Cortex of kidney (tissue), 1 donor: Measurements from ENCODE around the gene RPRD1B.

Experiments used
- DNase-seq: peaks from one replicate; lab custom pipeline; 2025; lab: John Stamatoyannopoulos, UW

RPRD1B gene

DNA sequence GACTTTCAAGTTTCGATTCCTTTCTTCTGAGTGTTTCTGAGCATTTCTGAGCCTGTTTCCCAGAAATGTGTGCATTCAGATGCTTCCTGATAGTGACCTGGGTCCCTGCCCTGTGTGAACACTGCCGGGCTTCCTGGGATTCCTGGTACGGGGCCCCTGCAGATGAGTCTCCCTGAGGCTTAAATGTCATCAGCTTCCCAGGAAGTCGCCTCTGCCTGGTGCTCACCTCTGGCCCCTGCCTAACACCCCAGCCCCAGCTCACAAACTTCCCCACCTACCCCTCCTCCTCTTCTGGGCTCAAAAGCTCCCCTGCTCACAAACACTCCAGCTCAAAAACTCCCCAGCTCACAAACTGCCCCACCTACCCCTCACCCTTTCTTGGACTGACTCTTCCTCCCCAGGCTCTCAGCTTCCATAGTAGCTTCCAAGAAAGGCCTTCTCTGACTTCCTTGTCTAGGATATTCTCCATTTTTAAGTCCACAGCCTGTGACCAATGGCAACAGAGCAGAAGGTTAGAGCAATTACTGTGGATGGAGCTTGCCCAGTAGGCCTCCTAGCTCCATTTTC is 89.6 kb downstream of the RPRD1B start:
- DNase-seq = no peak

DNA sequence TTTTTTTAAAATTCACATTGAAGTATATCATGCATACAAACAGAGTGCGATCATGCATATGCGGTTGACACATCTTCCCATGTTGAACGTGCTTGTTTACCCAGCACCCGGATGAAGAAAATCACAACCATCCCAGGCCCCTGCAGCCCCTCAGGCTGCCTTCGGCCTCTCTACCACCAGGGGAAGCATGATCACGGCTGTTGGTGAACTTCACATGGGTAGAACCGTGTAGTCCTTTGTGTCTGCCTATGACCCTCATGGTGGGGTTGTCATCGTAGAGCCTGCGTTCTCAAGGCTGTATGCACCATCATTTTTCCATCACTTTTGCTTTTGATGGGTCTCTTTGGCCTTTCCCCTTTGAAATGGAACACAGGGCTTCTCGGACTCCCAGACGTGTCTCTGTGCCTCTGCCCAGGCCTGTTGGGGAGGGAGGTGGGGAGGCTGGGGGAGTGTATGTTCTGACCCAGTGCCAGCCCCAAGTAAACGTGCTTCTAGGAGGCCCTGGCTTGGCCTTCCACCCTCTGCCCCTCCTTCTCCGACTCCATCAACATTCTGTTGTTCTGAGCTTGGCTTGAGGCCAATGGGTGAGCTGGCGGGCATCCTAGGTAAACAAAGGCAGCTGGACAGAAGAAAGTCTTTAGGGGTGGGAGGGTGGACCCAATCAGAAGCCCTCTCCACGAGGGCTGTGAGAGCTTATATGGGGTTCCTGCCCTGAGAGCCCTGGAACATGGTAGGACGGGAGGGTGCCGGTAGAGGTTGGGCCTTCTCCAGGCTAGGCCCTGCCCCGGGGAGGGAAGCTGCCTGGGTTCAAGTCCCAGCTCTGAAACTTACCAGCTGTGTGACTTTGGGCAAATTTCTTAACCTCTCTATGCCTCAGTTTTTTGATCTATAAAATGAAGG is 91.9 kb downstream of the RPRD1B start:
- DNase-seq = no peak

DNA sequence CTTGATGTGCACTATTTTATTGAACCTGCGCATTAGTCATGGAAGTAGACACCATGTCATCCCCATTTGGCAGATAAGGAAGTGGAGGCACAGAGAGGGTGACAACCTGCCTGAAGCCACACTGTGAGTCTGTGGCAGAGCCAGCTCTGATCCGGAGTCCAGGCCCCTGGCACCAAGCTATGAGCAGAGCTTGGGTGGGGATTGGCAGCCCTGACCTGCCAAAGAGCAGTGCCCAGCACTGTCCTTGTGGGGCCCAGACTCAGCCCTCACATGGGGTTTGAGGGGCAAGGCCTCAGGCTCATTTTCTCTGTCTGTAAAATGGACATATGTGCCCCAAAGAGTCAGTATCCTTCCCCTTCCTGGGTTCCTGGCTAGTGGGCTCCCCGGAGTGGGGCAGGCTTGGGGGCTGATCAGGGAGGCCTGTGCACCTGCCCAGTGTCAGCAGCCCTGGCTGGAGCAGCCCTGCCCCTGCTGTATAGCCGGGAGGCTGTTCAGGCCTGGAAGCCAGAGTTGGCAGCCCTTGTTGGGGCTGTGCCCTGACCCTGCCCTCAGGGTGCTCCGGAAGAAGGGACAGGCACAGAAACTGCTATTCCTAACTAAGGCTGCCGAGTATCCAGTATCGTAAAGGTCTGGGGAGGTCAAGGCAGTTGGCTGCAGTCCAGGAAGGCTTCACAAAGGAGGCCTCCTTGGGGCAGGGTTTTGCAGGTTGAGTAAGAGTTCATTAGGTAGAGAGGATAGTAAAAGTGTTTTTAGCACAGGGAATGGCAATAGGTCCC is 92.8 kb downstream of the RPRD1B start:
- DNase-seq = no peak

DNA sequence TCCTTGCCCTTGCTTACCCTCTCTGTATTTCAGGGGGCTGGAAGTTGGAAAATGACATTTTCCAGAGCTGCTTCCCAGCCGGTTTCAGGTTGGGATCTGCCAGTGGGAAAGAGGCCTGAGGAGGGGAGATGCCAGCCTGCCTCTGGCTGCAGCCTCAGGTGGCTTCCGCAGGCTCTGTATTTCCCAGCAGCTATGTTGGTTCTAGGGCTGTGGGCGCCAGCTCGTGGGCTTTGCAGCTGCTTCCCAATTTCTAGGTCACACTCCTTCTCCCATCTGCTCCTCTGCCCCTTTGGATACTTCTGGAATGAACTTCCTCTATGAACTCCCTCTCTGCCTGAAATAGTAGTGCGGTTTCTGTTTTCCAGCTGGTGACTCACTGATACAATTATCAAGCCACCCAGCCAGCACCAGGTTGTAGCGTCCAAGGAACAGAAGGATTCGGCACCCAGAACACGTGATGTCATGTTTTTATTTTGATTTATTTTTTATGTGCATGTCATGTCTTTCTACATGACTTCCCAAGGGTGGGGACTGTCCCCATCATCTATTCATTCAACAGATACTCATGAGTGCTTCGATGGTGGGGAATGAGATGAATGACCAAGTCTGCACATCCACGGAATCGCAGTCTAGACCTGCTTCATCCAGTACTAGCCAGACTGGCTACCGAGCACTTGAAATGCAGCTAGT is 93.5 kb downstream of the RPRD1B start:
- no peak for DNase-seq

DNA sequence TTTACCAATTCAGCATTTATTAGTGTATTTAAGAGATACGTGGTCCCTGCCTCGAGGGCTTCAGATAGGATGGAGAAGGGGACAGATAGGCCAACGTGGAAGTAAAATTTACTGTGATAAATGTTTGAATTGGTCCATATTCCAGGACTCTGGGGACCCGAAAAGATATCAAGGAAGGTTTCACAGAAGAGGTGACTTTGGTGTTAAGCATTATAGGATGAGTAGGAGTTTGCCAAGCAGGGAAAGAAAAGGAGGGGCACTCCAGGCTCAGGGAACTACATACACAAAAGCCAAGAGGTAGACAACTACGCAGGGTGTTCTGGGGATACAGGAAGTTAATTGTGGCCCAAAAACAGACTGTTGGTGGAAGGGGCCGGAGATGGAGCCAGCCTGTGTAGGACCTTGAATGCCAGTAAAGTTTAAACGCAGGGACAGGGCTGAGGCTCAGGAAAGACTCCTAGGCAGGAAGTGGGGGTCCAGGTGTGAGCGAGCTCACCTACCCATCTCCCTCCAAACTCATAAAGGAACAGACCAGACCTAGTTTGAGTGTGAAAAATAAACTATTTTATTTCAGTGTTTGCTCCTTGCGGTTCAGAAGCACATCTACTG is 94.5 kb downstream of the RPRD1B start:
- DNase-seq = no peak

DNA sequence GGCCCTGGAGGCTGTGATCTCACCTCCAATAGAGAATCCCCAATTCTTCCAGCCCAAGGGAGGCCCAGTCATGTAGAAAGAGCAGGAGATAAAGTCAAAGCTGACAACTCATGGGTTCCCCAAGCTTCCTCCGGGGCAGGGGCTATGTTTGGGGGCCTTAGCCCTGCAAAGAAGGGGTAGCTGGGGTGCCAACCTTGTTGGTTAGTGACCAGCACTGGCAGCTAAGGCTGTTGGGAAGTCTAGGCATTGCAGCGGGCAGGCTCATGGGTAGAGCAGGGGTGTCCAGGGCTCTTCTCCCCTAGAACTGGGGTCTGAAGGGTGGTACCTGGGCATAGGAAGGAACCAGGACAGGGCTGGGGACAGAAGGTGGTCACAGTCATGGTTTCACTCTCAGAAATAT is 95.1 kb downstream of the RPRD1B start:
- no peak for DNase-seq

DNA sequence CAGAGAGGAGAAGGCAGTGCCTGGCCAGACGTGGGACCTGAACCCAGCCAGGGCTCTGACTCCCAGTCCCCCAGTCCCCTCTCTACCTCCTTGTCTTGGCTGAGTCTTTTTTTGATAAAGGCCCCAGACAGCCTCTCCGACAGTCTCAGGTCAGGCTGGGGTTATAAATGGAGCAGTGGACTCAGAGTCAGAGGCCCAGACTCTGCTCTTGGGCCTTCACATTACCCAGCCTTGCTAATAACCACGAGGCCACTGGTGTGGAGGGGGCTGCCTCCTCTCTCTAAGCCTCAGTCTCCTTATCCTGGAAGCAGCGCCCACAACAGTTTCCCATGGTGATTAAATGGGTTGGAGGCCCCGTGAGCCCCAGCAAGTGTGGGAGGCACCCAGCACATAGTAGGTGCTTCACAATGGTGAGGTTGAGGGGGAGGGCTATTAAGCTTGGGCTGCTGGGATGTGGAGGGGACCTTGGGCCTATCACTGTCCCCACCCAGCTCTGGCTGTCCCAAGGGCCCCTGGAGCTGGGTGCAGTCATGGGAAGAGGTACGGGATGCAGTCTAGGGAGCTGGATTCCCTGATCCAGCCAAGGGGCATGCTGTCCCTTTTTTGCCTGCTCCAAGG is 95.8 kb downstream of the RPRD1B start:
- DNase-seq = no peak

DNA sequence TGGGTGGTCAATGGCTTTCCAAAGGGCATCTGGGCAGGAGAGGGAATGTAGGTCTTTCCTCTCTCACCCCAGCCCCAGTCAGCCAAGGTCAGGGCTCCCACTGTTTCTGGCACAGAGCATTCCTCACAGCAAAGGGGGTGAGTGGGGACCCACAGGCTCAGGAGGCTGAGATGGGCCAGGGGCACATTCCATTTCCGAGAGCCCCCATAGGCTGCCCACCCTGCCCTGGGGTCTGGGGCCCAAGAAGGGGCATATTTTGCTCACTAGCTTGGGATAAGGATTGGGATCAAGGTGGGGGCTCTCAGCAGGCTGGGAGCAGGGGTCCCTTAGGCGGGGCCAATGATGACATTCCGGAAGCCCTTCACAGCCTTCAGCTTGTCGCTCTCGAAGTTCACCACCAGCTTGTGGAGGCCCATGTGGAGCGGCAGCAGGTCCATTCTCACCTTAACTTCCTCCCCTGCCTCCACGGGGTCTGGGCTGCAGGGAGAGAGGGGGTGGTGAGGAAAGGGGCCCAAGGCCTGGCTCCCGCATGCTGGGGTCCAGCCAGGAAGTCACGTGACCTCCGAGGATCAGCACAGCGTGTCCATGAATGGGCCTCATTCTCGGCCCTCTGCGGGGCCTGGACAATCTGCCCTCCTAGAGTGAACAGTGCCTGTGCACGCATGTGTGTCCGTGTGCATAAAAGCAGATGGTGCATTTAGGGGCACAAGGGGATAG is 96.5 kb downstream of the RPRD1B start:
- no peak for DNase-seq

DNA sequence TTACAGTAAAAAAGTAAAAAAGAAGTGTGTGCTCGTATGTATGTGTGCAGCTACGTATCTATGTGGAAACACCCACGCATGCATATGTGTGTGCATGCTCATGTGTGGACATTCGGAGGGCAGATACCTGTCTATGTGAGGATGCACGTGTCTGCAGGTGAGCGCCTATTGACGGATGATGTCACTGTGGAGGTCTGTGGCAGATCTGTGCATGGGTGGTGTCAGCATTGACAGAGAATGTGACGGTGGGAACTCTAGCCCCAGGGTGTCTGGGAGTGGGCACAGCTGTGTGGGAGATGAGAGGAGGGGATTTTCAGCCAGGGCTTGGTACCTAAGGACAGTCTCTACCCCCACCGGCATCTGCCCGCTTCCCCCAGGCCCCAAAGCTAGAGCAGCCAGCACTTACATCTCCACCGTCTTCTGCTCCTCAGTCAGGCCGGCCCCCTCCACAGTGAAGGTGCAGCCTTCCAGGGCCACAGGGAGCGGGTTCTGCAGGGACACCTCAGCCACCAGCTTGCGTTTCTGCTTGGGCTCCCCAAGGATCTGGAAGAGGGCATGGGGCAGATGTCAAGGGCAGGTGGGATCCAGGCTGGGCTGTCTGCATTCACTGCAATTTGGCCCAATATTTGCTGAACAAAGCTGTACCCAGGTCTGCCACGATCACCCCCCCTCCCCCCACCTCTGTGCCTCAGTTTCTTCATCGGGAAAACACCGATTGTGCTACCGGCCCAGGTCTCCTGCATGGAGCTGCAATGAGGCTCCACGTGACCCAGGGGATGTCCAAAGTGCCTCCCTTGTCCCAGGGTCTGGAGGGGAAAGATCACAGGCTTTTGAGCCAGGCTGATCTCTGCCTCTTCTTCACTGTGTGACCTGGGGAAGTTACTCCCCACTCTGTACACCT is 97.4 kb downstream of the RPRD1B start:
- no peak for DNase-seq

DNA sequence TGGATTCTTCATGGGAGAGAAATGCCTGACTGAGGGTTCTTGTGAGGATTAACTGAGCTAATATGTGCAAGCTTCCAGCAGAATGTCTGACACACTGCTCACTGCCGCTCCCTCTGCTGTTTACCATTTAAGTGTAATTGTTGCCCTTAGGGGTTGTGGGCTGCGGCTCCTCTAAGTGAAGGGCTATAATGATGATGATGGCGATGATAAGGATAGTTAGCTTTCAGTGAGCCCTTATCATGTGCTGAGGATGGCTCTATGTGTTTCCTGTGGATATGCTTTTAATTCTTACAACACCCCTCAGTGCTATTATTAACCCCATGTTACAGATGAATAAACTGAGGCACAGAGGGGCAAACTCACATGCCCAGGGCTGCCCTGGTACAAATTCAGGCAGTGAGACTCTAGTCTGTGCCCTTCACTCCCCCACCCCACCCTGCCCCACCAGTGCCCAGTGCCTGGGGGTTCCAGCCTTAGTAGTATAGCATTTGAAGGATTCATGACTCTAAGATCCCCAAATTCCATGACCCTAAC is 98.1 kb downstream of the RPRD1B start:
- DNase-seq = no peak

DNA sequence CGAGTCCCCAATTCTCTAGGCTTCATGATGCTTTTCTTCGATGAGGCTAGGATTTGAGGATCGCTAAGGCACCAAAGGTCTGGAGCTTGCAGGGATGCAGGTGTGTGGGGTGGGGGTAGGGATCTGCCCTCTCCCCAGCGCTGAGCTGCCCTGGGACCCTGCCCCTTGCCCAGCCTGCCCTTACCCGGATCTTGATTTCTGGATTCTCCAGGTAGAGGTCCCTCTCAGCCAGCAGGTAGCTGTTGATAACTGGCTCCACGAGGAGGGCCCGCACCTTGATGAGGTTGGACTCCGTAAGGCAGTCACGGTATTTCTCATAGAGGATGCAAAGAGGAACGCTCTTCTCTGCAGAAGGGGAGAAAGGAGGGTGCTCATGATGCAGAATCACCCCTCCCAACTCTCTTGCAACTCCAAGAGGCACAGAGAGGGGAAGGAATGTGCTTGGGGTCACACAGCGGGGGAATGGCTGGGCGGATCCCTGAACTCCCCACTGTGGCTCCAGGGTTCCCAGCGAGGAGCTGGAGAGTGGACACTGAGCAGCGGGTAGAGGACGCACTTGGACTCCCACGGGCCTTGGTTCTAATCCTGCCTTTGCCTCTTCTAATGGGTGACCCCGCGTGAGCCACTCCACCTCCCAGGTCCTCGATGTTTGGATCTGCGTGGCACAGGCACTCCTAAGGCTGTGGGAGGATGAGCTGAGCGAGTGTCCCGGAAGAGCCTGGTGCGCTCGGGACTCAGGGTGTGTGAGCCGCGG is 98.8 kb downstream of the RPRD1B start:
- no peak for DNase-seq

DNA sequence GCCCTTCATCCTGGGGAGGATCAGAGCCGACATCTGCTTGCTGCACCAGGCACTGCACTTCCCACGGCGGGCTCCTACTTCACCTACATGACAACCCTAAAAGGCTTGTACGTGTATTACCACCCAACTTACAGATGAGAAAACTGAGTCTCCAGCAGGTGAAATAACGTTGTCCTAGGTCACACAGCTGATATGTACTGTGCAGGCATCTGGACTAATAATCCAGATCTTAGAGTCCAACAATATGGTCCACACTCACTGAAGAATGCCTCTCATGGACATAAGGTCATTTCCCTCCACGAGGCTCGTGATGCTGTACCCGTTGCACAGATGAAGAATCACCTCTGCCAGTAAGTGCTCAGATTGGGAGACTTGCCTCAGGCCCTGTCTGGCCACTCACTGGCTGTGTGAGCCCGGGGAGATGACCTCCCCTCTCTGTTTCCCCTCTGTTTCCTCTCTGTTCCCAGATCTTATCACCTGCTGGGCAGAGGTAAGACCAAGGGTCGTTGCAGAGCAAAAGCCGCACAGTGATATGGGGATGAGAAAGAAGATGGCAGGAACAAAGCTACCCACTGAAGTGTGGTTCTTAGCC is 99.5 kb downstream of the RPRD1B start:
- DNase-seq = no peak

DNA sequence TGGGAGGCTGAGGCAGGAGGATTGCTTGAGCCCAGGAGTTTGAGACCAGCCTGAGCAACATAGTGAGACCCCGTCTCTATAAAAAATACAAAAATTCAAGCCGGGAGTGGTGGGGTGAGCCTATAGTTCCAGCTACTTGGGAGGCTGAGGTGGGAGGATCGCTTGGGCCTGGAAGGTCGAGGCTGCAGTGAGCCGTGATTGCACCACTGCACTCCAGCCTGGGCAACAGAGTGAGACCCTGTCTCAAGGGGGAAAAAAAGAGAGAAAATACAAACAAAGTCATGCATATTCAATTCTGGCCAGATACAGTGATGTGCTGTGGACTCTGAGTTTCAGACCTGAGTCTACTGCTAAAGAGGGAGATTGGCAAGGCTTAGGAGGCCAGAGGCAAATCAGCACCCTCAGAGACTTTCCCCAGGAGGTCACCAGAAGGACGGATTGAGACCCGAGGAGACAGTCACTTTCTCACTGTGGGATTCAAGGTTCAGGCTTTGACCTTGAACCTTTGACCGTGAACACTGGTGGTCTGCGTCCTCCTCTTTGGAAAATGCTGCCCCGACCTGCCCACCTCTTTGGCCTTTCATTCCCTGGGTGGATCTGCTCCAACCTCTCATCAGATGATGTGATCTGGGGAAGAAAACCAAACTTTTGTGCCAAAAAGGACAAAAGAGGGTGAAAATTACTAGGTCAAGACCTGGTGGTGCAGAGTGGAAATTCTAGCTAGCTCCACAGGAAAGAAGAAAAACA is 100.3 kb downstream of the RPRD1B start:
- DNase-seq = no peak

DNA sequence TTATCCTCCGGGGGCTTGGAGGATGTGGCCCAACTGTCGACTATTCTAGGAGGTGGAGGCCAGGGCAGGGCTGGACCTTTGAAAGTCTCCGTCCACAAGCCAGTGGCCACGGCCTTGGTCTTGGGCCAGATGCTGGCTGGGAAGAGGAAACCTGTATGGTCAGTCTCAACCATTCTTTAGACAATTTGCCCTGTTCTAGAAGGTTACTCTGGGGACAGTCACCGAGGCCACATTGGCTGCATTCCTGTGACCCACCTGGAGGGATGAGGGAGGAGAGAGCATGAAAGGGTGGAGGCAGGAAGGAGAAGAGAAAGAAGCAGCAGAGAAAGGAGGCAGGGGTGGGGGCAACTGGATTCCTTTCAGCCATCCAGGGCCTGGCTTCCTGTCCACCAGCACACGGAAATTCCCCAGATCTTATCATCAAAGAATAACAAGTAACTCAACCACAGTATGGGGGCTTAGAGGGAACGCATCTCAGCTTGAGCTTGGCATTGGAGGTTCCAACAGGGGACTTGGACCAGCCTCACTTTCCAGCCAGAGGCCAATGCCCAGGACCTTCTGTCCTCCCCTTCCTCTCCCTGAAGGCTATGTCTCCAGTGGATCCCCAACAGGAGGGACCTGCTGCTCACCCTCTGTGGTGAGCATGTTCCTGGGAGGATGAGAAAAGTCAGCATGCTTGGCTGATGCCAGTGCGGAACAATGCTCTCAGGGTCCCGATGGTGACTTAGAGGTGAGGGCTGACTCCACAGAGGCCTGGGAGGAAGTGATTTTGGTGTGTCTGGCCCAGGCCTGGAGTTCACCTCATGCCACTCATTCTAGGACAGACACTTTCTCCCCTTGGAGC is 101.1 kb downstream of the RPRD1B start:
- no peak for DNase-seq

DNA sequence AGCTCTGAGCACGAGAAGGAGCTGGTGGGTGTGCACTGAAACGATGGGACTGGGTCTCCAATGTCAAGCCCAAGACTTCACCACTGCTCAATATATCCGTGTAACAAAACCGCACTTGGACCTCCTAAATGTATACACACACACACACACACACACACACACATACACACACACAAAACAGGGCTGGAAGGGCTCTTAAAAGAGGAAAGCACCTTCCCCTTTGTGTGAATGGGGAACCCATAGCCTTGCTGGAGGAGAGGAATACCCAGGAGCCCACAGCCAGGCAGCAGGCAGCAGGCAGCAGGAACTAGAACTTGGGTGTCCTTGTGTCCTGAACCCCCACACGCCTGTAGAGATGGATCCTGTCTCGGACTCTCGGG is 101.7 kb downstream of the RPRD1B start:
- no peak for DNase-seq

DNA sequence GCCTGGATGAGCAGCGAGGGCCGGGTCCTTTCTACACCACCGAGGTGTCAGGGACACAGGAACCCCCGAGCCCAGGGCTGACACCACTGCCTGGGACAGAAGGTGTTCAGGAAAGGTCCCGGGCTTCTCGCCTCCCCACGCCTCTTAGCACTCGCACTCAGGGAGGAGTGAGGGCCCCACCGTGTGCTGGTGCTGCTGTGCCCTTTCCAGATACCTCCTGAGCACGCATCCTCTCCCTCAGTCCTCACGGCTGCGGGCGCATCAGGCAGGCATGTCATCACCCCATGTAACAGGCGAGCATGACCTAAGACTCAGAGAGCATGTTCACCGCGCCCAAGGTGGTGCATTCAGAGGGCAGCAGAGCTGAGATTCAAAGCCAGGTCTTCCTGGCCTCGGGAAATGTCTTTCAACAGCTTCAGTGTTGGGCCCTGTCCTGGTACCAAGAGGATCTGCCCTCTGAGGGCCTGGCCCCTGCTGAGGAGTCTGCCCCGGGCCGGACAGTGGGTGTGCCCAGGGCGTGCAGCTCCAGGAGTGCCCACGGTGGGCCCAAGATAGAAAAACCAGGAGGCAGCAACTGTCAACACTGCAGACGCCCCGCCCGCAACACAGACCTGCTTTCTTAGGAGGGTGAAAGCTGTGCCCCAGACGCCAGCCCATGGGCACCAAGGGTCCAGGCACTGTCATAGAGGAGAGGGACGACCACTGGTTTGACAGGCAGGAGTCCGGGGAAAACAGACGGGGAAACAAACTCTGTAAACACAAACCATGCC is 102.3 kb downstream of the RPRD1B start:
- no peak for DNase-seq
